ENCODE results near the gene INPP5J. TPM values are rescaled to one million over a fixed set of nuclear protein-coding genes. Genes with fewer than 3 reads are reported as not detected.
"Not testable (repeated sequence)": the region's sequence is repeated elsewhere in the genome, so short reads cannot be mapped to it uniquely, and the experiment has no call there.

The INPP5J gene
- polyA plus RNA-seq, 1 donor, result 15.1 TPM

GRCh38 chr22:31095637-31096249 lies 27.0 kb upstream of the INPP5J start:
- Histone ChIP-seq H3K9me3 (ENCODE audit: control insufficient read depth, low read depth, low read length) (no peaks in the 10 kb centered on the region), H3K27me3 (ENCODE audit: control insufficient read depth, insufficient read depth, low read length) (no peaks in the 10 kb centered on the region), H3K27ac (ENCODE audit: low read length) (no peak overlapping the region), H3K4me1 (ENCODE audit: control insufficient read depth, insufficient read depth, low read length) (peaks cover 6% of the 10 kb centered on the region), H3K4me3 (ENCODE audit: low read length) (no peak overlapping the region), H3K36me3 (ENCODE audit: control insufficient read depth, insufficient read depth, low read length) (peaks cover 95% of the 10 kb centered on the region)
- WGBS (ENCODE audit: insufficient coverage, low lambda C conversion rate), result 100% methylated on average over 1 of the region's 3 CpGs
- no peak for DNase-seq

GRCh38 chr22:31096657-31097279 lies 26.0 kb upstream of the INPP5J start:
- Histone ChIP-seq H3K4me1 (ENCODE audit: control insufficient read depth, insufficient read depth, low read length) (peaks cover 8% of the 10 kb centered on the region), H3K27me3 (ENCODE audit: control insufficient read depth, insufficient read depth, low read length) (no peaks in the 10 kb centered on the region), H3K36me3 (ENCODE audit: control insufficient read depth, insufficient read depth, low read length) (peaks cover 93% of the 10 kb centered on the region), H3K9me3 (ENCODE audit: control insufficient read depth, low read depth, low read length) (no peaks in the 10 kb centered on the region), H3K4me3 (ENCODE audit: low read length) (no peak overlapping the region), H3K27ac (ENCODE audit: low read length) (no peak overlapping the region)
- no peak for DNase-seq
- 86% methylated on average over 4 of the region's 27 CpGs for WGBS (ENCODE audit: insufficient coverage, low lambda C conversion rate)

GRCh38 chr22:31097539-31097938 lies 25.2 kb upstream of the INPP5J start:
- H3K27ac ChIP-seq (ENCODE audit: low read length); H3K4me3 ChIP-seq (ENCODE audit: low read length); DNase-seq; H3K27me3 ChIP-seq (ENCODE audit: control insufficient read depth, insufficient read depth, low read length); H3K9me3 ChIP-seq (ENCODE audit: control insufficient read depth, low read depth, low read length): not testable (repeated sequence)
- no CpG with 5 or more reads among the region's 5 CpGs for WGBS (ENCODE audit: insufficient coverage, low lambda C conversion rate)
- peaks cover 92% of the 10 kb centered on the region for H3K36me3 ChIP-seq (ENCODE audit: control insufficient read depth, insufficient read depth, low read length)
- H3K4me1 ChIP-seq (ENCODE audit: control insufficient read depth, insufficient read depth, low read length), result peaks cover 14% of the 10 kb centered on the region

GRCh38 chr22:31097941-31098631 lies 24.7 kb upstream of the INPP5J start:
- Histone ChIP-seq H3K27me3 (ENCODE audit: control insufficient read depth, insufficient read depth, low read length) (no peaks in the 10 kb centered on the region), H3K4me1 (ENCODE audit: control insufficient read depth, insufficient read depth, low read length) (peaks cover 14% of the 10 kb centered on the region), H3K4me3 (ENCODE audit: low read length) (no peak overlapping the region), H3K27ac (ENCODE audit: low read length) (no peak overlapping the region), H3K36me3 (ENCODE audit: control insufficient read depth, insufficient read depth, low read length) (peaks cover 89% of the 10 kb centered on the region), H3K9me3 (ENCODE audit: control insufficient read depth, low read depth, low read length) (no peaks in the 10 kb centered on the region)
- no peak for DNase-seq
- WGBS (ENCODE audit: insufficient coverage, low lambda C conversion rate), result no CpG with 5 or more reads among the region's 10 CpGs

GRCh38 chr22:31098632-31099110 lies 24.1 kb upstream of the INPP5J start:
- Histone ChIP-seq H3K27me3 (ENCODE audit: control insufficient read depth, insufficient read depth, low read length) (no peaks in the 10 kb centered on the region), H3K4me3 (ENCODE audit: low read length) (no peak overlapping the region), H3K4me1 (ENCODE audit: control insufficient read depth, insufficient read depth, low read length) (peaks cover 17% of the 10 kb centered on the region), H3K27ac (ENCODE audit: low read length) (no peak overlapping the region), H3K9me3 (ENCODE audit: control insufficient read depth, low read depth, low read length) (no peaks in the 10 kb centered on the region), H3K36me3 (ENCODE audit: control insufficient read depth, insufficient read depth, low read length) (peaks cover 88% of the 10 kb centered on the region)
- DNase-seq, result no peak
- WGBS (ENCODE audit: insufficient coverage, low lambda C conversion rate), result no CpG with 5 or more reads among the region's 36 CpGs

- peaks cover 17% of the 10 kb centered on the region for H3K4me1 ChIP-seq (ENCODE audit: control insufficient read depth, insufficient read depth, low read length)
- no peak overlapping the region for H3K27ac ChIP-seq (ENCODE audit: low read length)
- H3K36me3 ChIP-seq (ENCODE audit: control insufficient read depth, insufficient read depth, low read length), result peaks cover 88% of the 10 kb centered on the region
Observed at GRCh38 chr22:31099386-31099785, 23.4 kb upstream of the INPP5J start.

GRCh38 chr22:31099841-31100761 lies 22.7 kb upstream of the INPP5J start:
- no peaks in the 10 kb centered on the region for H3K27me3 ChIP-seq (ENCODE audit: control insufficient read depth, insufficient read depth, low read length)
- DNase-seq, result no peak
- peaks cover 17% of the 10 kb centered on the region for H3K4me1 ChIP-seq (ENCODE audit: control insufficient read depth, insufficient read depth, low read length)
- no CpG with 5 or more reads among the region's 34 CpGs for WGBS (ENCODE audit: insufficient coverage, low lambda C conversion rate)
- H3K9me3 ChIP-seq (ENCODE audit: control insufficient read depth, low read depth, low read length), result no peaks in the 10 kb centered on the region
- H3K4me3 ChIP-seq (ENCODE audit: low read length), result no peak overlapping the region
- H3K36me3 ChIP-seq (ENCODE audit: control insufficient read depth, insufficient read depth, low read length), result peaks cover 86% of the 10 kb centered on the region
- no peak overlapping the region for H3K27ac ChIP-seq (ENCODE audit: low read length)

More at GRCh38 chr22:31099386-31099785, 23.4 kb upstream of the INPP5J start:
- H3K4me3 ChIP-seq (ENCODE audit: low read length), result no peak overlapping the region
- no CpG with 5 or more reads among the region's 6 CpGs for WGBS (ENCODE audit: insufficient coverage, low lambda C conversion rate)
- DNase-seq, result no peak
- no peaks in the 10 kb centered on the region for H3K27me3 ChIP-seq (ENCODE audit: control insufficient read depth, insufficient read depth, low read length)
- H3K9me3 ChIP-seq (ENCODE audit: control insufficient read depth, low read depth, low read length), result no peaks in the 10 kb centered on the region

- DNase-seq, result no peak
- H3K9me3 ChIP-seq (ENCODE audit: control insufficient read depth, low read depth, low read length), result no peaks in the 10 kb centered on the region
- H3K4me1 ChIP-seq (ENCODE audit: control insufficient read depth, insufficient read depth, low read length), result peaks cover 17% of the 10 kb centered on the region
- H3K36me3 ChIP-seq (ENCODE audit: control insufficient read depth, insufficient read depth, low read length), result peaks cover 82% of the 10 kb centered on the region
- no peak overlapping the region for H3K4me3 ChIP-seq (ENCODE audit: low read length)
- no peaks in the 10 kb centered on the region for H3K27me3 ChIP-seq (ENCODE audit: control insufficient read depth, insufficient read depth, low read length)
- no peak overlapping the region for H3K27ac ChIP-seq (ENCODE audit: low read length)
- no CpG with 5 or more reads among the region's 18 CpGs for WGBS (ENCODE audit: insufficient coverage, low lambda C conversion rate)
Observed at GRCh38 chr22:31100762-31101525, 21.8 kb upstream of the INPP5J start.

GRCh38 chr22:31102441-31103081 lies 20.2 kb upstream of the INPP5J start:
- Histone ChIP-seq H3K9me3 (ENCODE audit: control insufficient read depth, low read depth, low read length) (no peaks in the 10 kb centered on the region), H3K36me3 (ENCODE audit: control insufficient read depth, insufficient read depth, low read length) (peaks cover 68% of the 10 kb centered on the region), H3K4me3 (ENCODE audit: low read length) (no peak overlapping the region), H3K27me3 (ENCODE audit: control insufficient read depth, insufficient read depth, low read length) (no peaks in the 10 kb centered on the region), H3K27ac (ENCODE audit: low read length) (peak overlapping the region; percentile 64), H3K4me1 (ENCODE audit: control insufficient read depth, insufficient read depth, low read length) (peaks cover 22% of the 10 kb centered on the region)
- peak; percentile 77 to 85 for DNase-seq
- no CpG with 5 or more reads among the region's 8 CpGs for WGBS (ENCODE audit: insufficient coverage, low lambda C conversion rate)

Measured in large intestine (tissue), 3 donors.